Duodenal mucosa (tissue), 2 donors: ENCODE data around the gene ZNF398.

Source experiments
- H3K27ac ChIP-seq: one replicate; pipeline ENCODE4 v1.7.0; 2013; ENCODE audit warnings: low read depth, low read length
- H3K27me3 ChIP-seq, 2 donors: one replicate each; pipeline ENCODE4 v1.7.0; 2013; ENCODE audit warnings: low read length in 2 of 2, control low read depth in 1 of 2; ENCODE audit not compliant: insufficient read depth in 2 of 2, control insufficient read depth in 1 of 2
- H3K36me3 ChIP-seq, 2 donors: one replicate each; pipeline ENCODE4 v1.7.0; 2013; ENCODE audit warnings: low read length in 2 of 2, control low read depth in 1 of 2; ENCODE audit not compliant: insufficient read depth in 2 of 2, control insufficient read depth in 1 of 2
- H3K4me1 ChIP-seq, 2 donors: one replicate each; pipeline ENCODE4 v1.7.0; 2013; ENCODE audit warnings: low read length in 2 of 2, control low read depth in 1 of 2; ENCODE audit not compliant: insufficient read depth in 2 of 2, control insufficient read depth in 1 of 2
- H3K4me3 ChIP-seq, 2 donors: one replicate each; pipeline ENCODE4 v1.7.0; 2013; ENCODE audit warnings: low read length in 2 of 2, low read depth in 1 of 2
- H3K9ac ChIP-seq, 2 donors: one replicate each; pipeline ENCODE4 v1.7.0; 2013; ENCODE audit warnings: low read length in 2 of 2, low read depth in 1 of 2
- H3K9me3 ChIP-seq, 2 donors: one replicate each; pipeline ENCODE4 v1.7.0; 2013; ENCODE audit warnings: low read length in 2 of 2, control low read depth in 1 of 2; ENCODE audit not compliant: control insufficient read depth in 1 of 2

The ZNF398 gene

DNA sequence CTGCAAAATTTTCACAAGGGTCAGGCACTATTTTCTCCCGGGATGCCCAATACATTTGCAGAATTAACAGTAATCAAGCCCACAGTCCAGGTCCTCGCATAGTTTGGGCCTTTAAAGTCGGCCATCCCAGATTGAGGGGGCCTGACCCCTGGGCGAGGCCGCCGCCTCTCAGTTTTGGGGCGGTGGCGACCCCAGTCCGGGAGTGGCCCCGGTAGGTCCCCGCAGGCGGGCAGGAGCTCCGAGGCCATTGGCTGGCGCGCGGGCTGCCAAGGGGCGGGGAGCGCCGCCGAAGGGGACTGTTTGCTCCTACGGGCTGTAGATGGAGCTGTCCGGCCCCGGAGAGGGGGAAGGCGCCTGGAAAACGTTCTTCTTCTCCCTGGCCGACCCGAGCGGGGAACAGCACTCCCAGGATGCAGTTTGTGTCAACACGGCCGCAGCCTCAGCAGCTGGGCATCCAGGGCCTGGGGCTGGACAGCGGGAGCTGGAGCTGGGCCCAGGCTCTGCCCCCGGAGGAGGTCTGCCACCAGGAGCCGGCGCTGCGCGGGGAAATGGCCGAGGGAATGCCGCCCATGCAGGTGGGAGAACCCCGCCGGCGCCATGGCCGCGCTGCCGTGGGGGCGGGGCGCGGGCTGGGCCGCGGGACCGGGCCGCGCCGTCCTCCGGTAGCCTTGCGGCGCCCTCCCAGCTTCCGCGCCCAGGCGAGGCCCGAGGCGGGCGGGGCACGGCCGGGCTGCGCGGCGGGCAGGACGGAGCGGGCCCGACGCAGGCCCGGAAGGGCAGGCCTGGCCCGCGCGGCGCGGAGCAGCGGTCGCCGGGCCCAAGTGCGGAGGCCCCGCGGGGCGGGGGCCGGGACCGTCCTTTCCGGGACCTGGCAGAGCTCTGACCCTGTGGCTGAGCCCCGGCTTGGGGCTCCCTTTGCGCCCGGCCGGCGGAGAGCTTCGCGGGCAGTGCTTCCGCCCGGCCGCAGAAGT is 48.2 kb downstream of the ZNF398 start, which contains the start of gene ZNF282:
ZNF282 (plus strand) TSS at position 367 of the 971 bp plus-strand sequence; CDS start at position 411, 44 bp downstream.
- peaks cover 21 to 23% of the 10 kb centered on the region in 2 donors for H3K4me1 ChIP-seq
- H3K4me3 ChIP-seq: peak within 1 kb of the TSS; percentile 87 to 95
- H3K27me3 ChIP-seq: no peaks in the 10 kb centered on the region
- peaks cover 20 to 24% of the 10 kb centered on the region in 2 donors for H3K36me3 ChIP-seq
- peak within 1 kb of the TSS; percentile 91 to 96 for H3K9ac ChIP-seq
- peak within 1 kb of the TSS; percentile 89 for H3K27ac ChIP-seq
- H3K9me3 ChIP-seq: no peaks in the 10 kb centered on the region

DNA sequence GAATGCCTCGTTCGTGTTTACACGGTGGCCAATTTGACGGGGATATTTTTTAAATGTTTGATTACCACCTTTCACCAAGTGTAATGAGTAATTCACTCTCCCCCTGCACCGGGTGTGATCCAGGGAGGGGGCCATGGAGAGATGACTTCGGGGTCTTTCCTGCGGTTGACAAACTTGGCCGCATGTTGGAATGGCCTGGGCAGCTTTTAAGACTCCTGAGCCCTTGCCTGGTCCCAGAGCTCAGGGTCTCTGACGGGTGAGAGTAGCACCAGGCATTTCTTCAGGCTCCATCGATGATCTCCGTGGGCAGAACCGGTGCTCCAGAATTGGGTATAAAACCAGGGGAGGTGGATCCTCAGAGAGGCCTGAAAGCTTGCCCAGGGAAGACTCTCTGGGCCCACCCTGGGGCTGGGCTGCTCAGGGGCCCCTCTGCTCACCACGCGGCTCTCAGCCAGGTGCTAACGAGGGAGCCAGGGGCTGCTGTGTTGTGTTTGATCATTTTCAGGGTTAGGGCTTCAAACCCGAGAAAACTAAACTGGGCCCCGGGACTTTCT is 49.0 kb downstream of the ZNF398 start:
- Histone ChIP-seq H3K9ac (peak overlapping the region; percentile 82 to 96), H3K27ac (peak overlapping the region; percentile 89), H3K4me3 (peak overlapping the region; percentile 87 to 95), H3K27me3 (no peaks in the 10 kb centered on the region), H3K36me3 (peaks cover 25 to 32% of the 10 kb centered on the region in 2 donors), H3K9me3 (no peaks in the 10 kb centered on the region), H3K4me1 (peaks cover 21 to 23% of the 10 kb centered on the region in 2 donors)

DNA sequence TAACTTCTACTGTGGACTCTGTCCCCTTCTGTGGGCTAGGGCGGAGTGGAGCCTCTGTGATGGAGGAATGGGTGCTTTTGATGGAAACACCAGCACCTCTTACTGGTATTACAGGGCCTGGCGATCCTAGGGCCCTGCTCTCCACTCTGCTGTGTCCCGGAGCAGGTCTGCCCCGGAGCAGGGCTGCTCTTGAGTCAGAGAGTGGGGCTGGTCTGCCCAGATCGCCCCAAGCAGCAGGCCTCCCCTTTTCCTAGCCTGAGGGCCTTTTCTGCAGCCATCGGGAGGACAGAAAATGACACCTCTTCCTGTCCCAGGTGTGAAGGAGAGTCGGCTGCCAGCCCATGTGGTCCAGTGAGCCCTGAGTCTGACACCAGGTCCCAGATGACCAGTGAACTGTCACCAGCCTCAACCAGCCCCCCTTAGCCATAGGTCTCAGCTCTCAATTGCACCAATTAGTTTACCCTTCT is 49.5 kb downstream of the ZNF398 start:
- Histone ChIP-seq H3K9ac (peak overlapping the region; percentile 82 to 96), H3K9me3 (no peaks in the 10 kb centered on the region), H3K27ac (no peak overlapping the region), H3K36me3 (peaks cover 27 to 37% of the 10 kb centered on the region in 2 donors), H3K27me3 (no peaks in the 10 kb centered on the region), H3K4me1 (peaks cover 18 to 19% of the 10 kb centered on the region in 2 donors), H3K4me3 (peak overlapping the region; percentile 87 to 95)

DNA sequence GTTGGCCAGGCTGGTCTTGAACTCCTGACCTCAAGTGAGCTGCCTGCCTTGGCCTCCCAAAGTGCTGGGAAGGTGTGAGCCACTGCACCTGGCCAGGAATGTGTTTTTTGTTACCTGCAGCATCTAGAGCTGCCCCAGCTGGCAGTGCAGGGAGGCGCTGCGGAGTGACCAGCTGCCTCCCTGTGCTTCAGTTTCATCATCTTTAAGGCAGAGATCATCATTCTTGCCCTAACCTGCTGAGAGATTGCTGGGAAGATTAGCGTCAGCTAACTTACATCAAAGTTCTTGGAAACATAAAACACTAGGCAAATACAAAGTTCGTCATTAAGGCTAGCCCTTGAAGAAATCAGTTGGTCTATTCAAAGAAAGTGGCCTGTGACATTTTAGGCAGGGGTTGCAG is 50.4 kb downstream of the ZNF398 start:
- Histone ChIP-seq H3K4me1 (peaks cover 17% of the 10 kb centered on the region in 2 donors), H3K36me3 (peaks cover 27 to 41% of the 10 kb centered on the region in 2 donors), H3K9ac (no peak overlapping the region), H3K27me3 (no peaks in the 10 kb centered on the region), H3K9me3 (no peaks in the 10 kb centered on the region), H3K27ac (no peak overlapping the region), H3K4me3 (no peak overlapping the region)

DNA sequence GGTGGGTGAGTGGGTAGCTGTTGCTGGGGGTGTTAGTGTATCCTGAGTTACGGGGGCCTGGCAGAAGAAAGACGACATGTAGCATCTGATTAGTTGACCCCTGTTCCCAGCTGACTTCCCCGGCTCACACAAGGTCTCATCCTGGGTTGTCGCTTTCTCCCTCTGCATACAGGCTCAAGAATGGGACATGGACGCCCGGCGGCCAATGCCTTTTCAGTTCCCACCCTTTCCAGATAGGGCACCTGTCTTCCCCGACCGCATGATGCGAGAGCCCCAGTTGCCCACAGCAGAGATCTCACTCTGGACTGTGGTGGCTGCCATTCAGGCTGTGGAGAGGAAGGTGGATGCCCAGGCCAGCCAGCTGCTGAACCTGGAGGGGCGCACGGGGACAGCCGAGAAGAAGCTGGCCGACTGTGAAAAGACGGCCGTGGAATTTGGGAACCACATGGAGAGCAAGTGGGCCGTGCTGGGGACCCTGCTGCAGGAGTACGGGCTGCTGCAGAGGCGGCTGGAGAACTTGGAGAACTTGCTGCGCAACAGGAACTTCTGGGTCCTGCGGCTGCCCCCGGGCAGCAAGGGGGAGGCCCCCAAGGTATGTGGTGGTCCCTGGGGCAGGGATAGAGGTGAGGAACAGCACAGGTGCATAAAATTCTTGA is 51.0 kb downstream of the ZNF398 start:
- Histone ChIP-seq H3K4me1 (peaks cover 17% of the 10 kb centered on the region in 2 donors), H3K27me3 (no peaks in the 10 kb centered on the region), H3K9ac (no peak overlapping the region), H3K4me3 (no peak overlapping the region), H3K36me3 (peaks cover 27 to 47% of the 10 kb centered on the region in 2 donors), H3K9me3 (no peaks in the 10 kb centered on the region), H3K27ac (no peak overlapping the region)

DNA sequence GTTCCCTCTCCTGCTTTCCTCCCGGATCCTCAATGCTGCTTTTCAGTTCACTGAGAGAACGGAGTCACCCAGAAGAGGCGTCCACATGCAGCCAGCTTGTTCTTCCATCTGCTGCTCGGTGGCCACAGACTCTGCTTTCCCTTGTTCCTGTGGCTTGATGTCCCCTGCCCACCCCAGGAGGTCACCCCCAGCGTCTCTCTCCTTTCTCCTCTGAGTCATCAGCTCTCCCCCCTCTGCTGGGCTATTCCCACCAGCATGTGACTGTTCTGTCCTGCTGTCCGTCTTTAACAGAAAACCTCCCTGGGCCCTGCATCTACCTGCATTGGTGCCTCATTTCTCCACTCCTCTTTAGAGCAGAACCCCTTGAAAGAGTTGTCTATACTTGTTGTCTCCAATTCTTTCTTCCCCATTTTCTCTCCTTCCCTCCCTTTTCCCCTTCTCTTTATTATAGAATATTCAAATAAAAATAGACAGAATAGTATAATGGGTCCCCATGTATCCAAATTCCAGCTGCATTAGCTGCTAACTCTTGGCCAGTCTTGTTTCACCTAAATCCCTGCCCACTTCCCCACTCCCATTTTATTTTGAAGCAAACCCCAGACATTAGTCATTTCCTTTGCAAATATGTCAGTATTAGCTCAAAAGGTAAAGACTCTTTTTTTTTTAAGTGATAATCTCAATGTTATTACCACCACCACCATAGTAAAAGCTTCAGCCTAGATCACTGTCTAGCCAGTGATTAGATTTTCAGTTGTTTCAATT is 52.2 kb downstream of the ZNF398 start:
- Histone ChIP-seq H3K9ac (no peak overlapping the region), H3K27ac (no peak overlapping the region), H3K4me1 (peaks cover 17% of the 10 kb centered on the region in 2 donors), H3K36me3 (peaks cover 31 to 58% of the 10 kb centered on the region in 2 donors), H3K9me3 (no peaks in the 10 kb centered on the region), H3K27me3 (no peaks in the 10 kb centered on the region), H3K4me3 (no peak overlapping the region)

DNA sequence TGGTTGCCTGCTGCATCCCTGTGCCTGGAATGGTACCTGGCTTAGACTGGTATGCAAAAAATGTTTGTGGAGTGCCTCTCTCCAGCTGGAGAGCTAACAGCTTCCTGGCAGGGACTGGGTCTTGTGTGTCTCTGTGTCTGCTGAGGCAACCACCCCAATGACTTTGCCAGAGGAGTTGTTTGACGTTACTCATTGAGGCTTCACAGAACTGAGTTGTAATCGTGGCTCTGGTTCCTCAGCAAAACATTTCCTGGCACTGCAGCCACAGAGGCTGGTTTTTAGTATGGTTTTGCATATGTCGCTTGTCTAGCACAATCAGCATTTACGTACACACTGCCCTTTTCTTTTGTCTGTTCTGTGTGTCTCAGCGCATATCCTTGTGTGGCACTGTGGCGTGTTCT is 55.6 kb downstream of the ZNF398 start:
- Histone ChIP-seq H3K27ac (no peak overlapping the region), H3K9ac (no peak overlapping the region), H3K27me3 (no peaks in the 10 kb centered on the region), H3K36me3 (peaks cover 44 to 83% of the 10 kb centered on the region in 2 donors), H3K4me1 (peaks cover 10 to 13% of the 10 kb centered on the region in 2 donors), H3K9me3 (no peaks in the 10 kb centered on the region), H3K4me3 (no peak overlapping the region)

DNA sequence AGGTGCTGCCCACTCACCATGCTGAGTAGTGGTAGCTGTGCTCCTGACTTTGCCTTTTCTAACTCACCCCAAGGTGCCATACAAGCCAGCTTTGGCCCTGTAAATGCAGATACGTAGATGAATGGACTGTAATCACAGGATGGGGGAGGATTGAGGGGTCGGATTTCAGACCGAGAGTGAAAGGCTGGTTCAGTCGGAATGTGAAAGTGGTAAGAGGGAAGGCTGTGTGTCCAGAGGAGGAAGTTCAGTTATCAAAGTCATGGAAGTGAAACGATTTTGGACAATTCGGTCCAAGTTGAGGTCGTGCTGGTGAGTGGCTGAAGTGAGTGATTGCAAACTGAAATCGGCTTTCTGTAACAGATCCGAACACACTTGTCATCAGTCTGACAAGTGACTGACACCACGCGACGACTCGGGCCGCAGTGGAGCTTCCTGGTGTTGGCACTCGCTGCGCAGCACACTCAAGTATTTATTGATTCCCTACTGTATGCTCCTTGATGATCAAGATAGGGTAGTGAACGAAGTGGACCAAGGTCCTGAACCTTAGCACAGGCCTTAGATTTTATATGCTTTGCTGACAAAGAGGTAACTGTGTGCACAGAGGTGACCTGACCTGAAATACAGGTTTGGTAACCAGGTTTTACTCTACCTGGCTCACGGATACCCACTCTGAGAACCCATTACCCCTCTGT is 58.6 kb downstream of the ZNF398 start:
- Histone ChIP-seq H3K36me3 (peaks cover 30 to 79% of the 10 kb centered on the region in 2 donors), H3K9me3 (no peaks in the 10 kb centered on the region), H3K27ac (no peak overlapping the region), H3K4me3 (peak overlapping the region in 1 of 2 donors; percentile 41), H3K4me1 (peaks cover 10 to 13% of the 10 kb centered on the region in 2 donors), H3K9ac (no peak overlapping the region), H3K27me3 (no peaks in the 10 kb centered on the region)
